Mucosa of descending colon (tissue), 3 donors: ENCODE measurements around the gene NUP153. TPM values are rescaled to one million over a fixed set of nuclear protein-coding genes. Genes with fewer than 3 reads are reported as not detected.

ENCODE experiments used
- ATAC-seq: fragments of 200-7000 bp; cut with Tn5 transposase; one replicate; pipeline ENCODE4 v1.9.1; 2020; ENCODE audit warnings: mild to moderate bottlenecking, moderate library complexity
- DNase-seq, 3 donors: peaks; one replicate each; pipeline ENCODE4 v3.0.0-alpha.2; 2020
- H3K36me3 ChIP-seq: fragments of 200-600 bp; one replicate; pipeline ENCODE4 v1.8.0; 2021; ENCODE audit warnings: low read depth, mild to moderate bottlenecking
- H3K4me1 ChIP-seq: fragments of 200-600 bp; one replicate; pipeline ENCODE4 v1.8.0; 2021; ENCODE audit warnings: low read depth, mild to moderate bottlenecking
- H3K4me3 ChIP-seq: fragments of 200-600 bp; one replicate; pipeline ENCODE4 v1.8.0; 2021; ENCODE audit warnings: mild to moderate bottlenecking
- H3K9me3 ChIP-seq: fragments of 200-600 bp; one replicate; pipeline ENCODE4 v1.8.0; 2021; ENCODE audit warnings: mild to moderate bottlenecking
- CTCF ChIP-seq: fragments of 200-600 bp; IDR thresholded peaks from one replicate; pipeline ENCODE4 v1.8.0; 2022; ENCODE audit warnings: antibody characterized with exemption, mild to moderate bottlenecking
- intact Hi-C, 2 donors: fragments of 100-400 bp; cut with DNase I in 1 of 2; cut with micrococcal nuclease in 1 of 2; formaldehyde crosslinking; loops; one replicate each; pipeline versions ENCODE4 v1.11.0 to v1.11.1; 2022; cut with DNase I, micrococcal nuclease
- total RNA-seq, 3 donors: library from RNA; stranded (reverse); fragmentation: NEBNext Ultra II Directional in 2 of 3; extraction: Animal tissue kit (Norgen Biotek cat#: 25700) in 2 of 3; gene quantifications; one replicate each; pipeline versions ENCODE4 v1.2.1 to v1.2.4, GENCODE V29; 2021 to 2023
- donor health status: DM: no; HTN: no; CAD: no; lungs with moderate emphysema.
- donor health status: DM: no; HTN: no; CAD: no.
- donor health status: DM: no; HTN: yes; CAD: no.

The NUP153 gene
- total RNA-seq, 3 donors from 2014 or later, result 29.8 to 34.0 (median 33.3) TPM

DNA sequence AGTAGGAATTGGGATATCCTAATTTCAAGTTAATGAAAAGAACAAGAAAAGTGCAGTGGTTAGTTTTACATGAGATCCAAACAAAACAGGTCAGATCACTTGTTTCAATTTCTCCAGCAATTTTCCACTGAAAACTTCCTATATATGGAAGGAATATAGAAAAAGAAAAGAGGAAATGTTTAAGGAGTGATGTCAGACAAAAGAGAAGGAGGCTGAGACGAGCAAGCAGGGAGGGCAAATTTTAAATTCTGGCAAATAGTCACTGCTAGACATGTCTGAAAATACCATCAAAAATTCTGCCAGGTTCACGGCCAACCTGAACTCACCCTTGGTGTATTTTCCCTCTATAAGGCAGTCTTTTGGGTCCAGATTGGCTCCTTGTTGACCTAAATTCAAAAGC is 9.5 kb upstream of the NUP153 start:
- intact Hi-C loops, result no loop called here
- Histone ChIP-seq H3K9me3 (no peaks in the 10 kb centered on the region), H3K36me3 (no peaks in the 10 kb centered on the region), H3K4me1 (no peaks in the 10 kb centered on the region), H3K4me3 (no peak overlapping the region)
- DNase-seq (no peak), ATAC-seq (no peak)
- no peak for TF ChIP-seq CTCF

GRCh38 chr6:17714879-17715851 is 8.4 kb upstream of the NUP153 start:
- H3K4me1 ChIP-seq, result no peaks in the 10 kb centered on the region
- DNase-seq (no peak), ATAC-seq (peak; percentile 74)
- no peaks in the 10 kb centered on the region for H3K36me3 ChIP-seq
- no peaks in the 10 kb centered on the region for H3K9me3 ChIP-seq
- H3K4me3 ChIP-seq, result no peak overlapping the region
- TF ChIP-seq CTCF, result no peak
- intact Hi-C loops, result no loop called here

DNA sequence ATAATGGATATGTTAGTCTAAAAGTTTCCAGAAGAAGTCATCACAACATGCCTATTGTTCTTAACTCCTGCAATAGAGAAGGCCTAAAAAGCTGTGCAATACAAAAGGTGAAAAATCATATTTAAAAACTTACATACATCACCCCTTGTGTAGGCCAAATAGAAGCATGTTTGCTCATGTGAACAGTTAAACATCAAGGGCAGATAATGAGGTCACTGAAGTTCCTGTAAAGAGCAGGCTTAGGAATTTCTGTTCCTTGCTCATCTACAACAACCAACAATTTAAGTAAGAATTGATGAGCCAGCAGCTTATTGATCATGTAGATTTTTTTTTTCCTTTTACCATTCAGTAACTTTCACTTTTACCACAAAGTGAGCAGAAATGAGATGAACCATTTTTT is 7.5 kb upstream of the NUP153 start:
- Histone ChIP-seq H3K9me3 (no peaks in the 10 kb centered on the region), H3K36me3 (no peaks in the 10 kb centered on the region), H3K4me1 (no peaks in the 10 kb centered on the region), H3K4me3 (no peak overlapping the region)
- intact Hi-C loops, result no loop called here
- TF ChIP-seq CTCF, result no peak
- ATAC-seq, result no peak
- no peak for DNase-seq

DNA sequence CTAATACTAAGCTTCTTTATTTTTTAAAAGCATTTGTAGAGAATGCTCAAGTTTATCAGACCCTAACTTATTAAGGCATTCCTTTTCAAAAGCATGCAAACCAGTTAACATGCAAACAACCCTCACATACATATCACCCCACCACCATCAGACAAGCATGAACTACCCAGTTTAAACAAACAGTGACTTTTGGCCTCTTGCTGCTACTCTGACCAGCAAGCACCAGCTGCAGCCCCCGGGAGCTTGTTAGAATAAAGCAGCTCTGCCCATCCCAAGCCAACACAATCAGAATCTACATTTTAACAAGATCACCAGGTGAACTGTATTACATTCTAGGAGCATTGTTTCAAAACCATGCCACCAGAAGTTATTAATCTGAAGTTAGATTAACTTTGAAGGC is 5.9 kb upstream of the NUP153 start:
- no peak overlapping the region for H3K4me3 ChIP-seq
- no peak for ATAC-seq
- peaks cover 3% of the 10 kb centered on the region for H3K4me1 ChIP-seq
- intact Hi-C loops, result no loop called here
- no peaks in the 10 kb centered on the region for H3K36me3 ChIP-seq
- H3K9me3 ChIP-seq, result no peaks in the 10 kb centered on the region
- no peak for TF ChIP-seq CTCF
- no peak for DNase-seq

DNA sequence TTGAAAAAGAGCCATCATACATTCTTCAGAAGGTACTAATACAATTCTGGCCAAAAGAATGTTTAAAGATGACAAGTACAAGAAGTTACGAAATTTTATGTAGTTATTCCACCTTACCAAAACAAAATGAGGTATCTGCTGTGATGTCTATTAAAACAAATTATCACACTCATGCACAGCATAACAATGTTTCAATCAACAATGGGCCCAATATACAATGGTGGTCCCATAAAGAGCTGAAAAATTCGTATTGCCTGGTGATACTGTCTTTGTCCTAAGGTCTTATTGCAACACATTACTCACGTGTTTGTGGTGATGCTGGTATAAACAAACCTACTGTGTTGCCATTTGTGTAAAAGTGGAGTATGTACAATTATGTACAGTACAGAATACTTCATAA is 3.6 kb upstream of the NUP153 start:
- no peak for DNase-seq
- TF ChIP-seq CTCF, result no peak
- intact Hi-C loops, result no loop called here
- H3K36me3 ChIP-seq, result peaks cover 9% of the 10 kb centered on the region
- no peak overlapping the region for H3K4me3 ChIP-seq
- H3K4me1 ChIP-seq, result peaks cover 7% of the 10 kb centered on the region
- H3K9me3 ChIP-seq, result no peaks in the 10 kb centered on the region
- ATAC-seq, result no peak
